ENCODE results near the gene TLR4.

Gene TLR4

GRCh38 chr9:117746263-117746662, 42.1 kb downstream of the TLR4 start:
- DNase-seq: no peak

DNA sequence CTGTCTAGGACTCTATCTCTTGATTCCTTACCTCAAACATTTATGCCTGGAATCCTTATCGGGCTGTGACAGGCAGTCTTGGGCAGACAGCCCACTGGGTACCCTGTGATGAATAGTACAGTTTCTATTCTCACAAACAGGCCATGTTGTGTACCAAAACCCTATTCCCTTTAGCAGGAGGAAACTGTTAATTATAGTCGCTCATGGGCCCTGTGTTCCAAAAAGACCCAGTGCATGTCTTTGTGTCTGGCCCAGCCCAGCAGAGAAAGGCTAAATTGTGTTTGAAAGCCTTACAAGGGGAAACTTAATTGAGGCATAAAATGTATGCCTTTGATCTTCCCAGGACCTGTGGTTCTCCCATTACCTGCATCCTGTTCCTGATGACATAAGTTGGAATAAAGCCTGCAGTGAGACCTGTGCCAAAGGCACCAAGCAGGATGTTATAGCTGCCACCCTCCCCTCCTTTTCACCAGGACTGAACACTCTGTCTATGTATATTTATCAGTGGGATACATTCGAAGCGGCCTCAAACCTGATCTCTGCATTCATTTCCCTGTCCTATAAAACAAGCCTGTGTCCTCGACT, 43.3 kb downstream of the TLR4 start:
- DNase-seq: no peak

DNA sequence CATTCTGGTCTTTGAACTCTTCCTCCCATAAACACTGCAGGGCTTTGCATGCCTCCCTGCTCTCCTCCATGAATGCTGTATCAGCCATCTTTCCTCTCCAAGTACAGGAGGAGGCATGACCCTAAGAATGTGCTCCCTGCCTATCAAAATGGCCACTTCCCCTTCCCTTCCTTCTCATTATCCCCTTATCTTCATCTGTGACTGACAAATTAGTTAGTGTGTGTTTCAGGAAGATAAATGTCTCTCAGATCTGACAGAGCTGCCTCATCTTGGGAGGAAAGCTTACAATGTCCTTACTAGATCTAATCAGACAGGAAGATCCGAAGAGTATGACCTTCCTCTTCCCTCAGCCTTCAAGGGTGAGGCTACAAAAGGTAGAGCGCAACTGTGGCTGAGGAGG, 46.2 kb downstream of the TLR4 start:
- no peak for DNase-seq

DNA sequence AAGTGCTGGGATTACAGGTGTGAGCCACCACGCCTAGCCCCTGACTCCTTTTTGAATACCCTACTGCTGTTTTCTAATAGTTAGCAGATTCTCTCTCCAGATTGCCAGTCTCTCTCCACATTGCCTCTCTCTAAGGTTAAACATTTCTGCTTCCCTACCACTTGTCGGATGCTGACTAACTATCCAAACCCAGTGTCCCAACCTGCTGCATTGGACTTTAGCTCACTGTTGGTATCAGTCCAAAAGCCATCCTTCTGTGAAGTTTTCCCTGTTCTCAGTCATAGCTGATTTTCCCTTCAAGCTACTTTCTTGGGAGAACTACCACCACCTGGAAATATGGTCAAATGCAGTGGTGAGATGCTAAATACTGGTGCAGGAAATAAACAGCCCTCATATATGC, 48.7 kb downstream of the TLR4 start:
- DNase-seq: no peak

DNA sequence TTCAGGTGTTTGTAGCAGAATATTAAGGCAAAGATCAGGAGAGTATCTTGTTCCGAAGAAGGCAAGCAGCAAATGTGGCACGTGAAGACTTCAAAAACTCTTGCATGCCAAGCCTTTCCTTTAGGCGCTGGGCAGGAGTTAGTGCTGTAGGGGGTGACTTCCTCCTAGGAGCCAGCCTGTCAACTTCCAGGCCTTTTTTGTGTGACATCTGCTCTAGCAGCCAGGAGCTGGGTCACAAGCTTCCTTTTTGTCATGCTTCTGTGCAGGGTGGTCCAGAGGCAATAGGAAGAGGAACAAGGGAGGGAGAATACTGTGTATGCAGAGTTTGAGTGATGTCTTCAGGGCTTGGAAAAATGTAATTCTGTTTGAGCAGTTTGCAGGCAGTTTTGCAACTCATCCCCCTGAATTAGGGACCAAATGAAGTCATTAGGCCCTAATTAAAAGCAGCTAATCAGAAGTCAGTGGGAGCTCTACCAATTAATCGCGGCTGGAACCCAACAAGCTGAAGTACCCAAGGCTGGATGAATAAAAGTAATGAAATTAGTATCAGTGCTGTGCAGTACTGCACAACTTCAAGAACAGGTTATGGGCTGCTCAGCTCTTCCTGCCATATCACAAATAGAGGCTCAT, 53.5 kb downstream of the TLR4 start:
- no peak for DNase-seq

- peak; percentile 46 for DNase-seq
Observed at GRCh38 chr9:117763314-117763713, 59.1 kb downstream of the TLR4 start.

DNA sequence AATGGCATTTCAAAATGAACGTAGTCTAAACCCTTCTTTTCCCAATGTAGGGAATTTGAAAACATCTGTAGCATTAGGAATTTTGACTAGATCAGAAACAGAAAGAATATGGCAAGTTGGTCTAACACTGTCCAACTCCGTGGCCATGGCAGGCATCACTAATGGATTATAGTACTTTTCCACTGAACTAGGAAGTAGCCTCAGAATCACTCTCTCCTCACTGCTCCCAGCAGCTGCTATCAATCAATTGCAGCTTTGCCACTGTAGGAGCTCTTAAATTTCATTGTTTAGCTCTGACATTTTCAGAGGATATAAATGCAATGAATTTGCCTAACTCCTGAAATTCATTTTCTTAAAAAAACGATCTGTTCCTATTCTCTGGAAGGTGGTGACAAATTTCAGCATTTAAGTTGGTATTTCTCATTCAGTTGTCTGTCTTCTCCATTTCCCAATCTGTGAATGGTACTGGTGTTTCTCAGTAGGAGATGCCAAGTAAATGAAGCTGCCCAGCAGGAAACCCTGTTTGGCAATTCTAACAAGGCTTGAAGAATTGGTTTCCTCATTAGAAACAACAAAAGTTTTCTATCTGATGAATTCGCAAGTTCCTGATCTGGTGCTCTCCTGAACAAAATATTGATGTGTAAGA, 64.7 kb downstream of the TLR4 start:
- no peak for DNase-seq

DNA sequence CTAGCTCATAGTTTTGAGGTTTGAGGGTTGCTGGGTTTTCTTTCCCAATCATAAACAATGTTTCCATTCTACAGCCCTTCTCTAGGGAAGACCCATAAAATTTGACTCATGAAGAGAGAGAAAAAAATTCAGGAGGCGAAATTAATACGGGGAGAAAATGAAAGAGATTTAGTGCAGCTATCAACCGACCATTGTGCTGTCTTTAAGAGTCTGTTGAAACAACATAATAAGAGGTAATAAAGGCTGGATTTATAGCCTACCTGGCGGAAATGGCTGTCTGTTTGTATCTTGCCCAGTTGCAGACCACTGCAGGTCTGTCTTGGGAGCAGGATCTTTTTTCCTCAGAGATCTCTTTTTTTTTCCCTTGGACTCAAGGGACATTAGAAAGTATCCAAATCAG, 66.9 kb downstream of the TLR4 start:
- no peak for DNase-seq

DNA sequence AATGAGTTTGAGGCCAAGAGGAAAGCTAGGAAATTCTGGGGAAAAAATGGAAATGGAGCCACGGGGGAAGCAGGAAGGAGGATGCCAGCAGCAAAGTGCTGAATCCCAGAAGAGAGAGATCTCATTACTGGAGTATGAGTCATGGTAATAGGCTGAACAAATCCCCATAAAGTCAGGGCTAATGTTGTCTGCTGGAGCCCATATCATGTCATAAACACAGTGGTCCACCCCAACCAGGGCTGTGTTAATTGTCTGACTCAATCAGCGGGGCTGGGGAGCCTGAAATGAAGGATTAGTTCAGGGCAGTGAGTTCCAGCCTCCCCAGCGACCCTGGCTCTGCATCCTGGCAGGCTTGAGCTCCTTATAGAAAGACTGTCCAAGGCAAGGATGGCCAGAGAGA, 68.8 kb downstream of the TLR4 start:
- peak; percentile 67 for DNase-seq

Measured in fibroblast of upper back skin (primary cell).